Naive thymus-derived CD4-positive, alpha-beta T cell (primary cell): Measurements from ENCODE around the gene NELFE. TPM values are rescaled to one million over a fixed set of nuclear protein-coding genes. Genes with fewer than 3 reads are reported as not detected.
"Not testable (repeated sequence)": the region's sequence is repeated elsewhere in the genome, so short reads cannot be mapped to it uniquely, and the experiment has no call there.

Experiments used
- ATAC-seq: fragments of 150-1000 bp; cut with Tn5 transposase; 2 replicates; pipeline ENCODE4 v1.10.0; 2021; ENCODE audit warnings: mild to moderate bottlenecking, moderate library complexity
- CTCF ChIA-PET: fragments of 350-600 bp; sonication (Branson Sonifier 250); formaldehyde crosslinking; loops from one replicate; lab custom pipeline; 2021; ENCODE audit warnings: antibody characterized with exemption; lab: Charles Lee
- POLR2A ChIA-PET: fragments of 350-600 bp; sonication (Branson Sonifier 250); formaldehyde crosslinking; loops from one replicate; lab custom pipeline; 2021; ENCODE audit warnings: antibody characterized with exemption, inconsistent platforms; lab: Charles Lee
- DNase-seq, 9 donors: peaks; one replicate each; pipeline versions ENCODE4 v3.0.0 to v3.0.0-alpha.2; 2020 to 2022; ENCODE audit warnings: mixed read lengths in 1 of 9
- H3K27ac ChIP-seq: one replicate; pipeline ENCODE4 v1.7.0; 2013; ENCODE audit warnings: mild to moderate bottlenecking, low read depth, low read length, moderate library complexity
- H3K27me3 ChIP-seq, 2 donors: one replicate each; pipeline ENCODE4 v1.7.0; 2013; ENCODE audit warnings: low read length in 2 of 2, mild to moderate bottlenecking in 2 of 2, moderate library complexity in 2 of 2; ENCODE audit not compliant: control insufficient read depth in 2 of 2, insufficient read depth in 2 of 2
- H3K36me3 ChIP-seq, 3 experiments: 1 replicate in 2 of 3; 2 replicates in 1 of 3; pipeline ENCODE4 v1.7.0; 2013; ENCODE audit warnings: low read length in 3 of 3, mild to moderate bottlenecking in 3 of 3, moderate library complexity in 1 of 3; ENCODE audit not compliant: insufficient read depth in 3 of 3, control insufficient read depth in 2 of 3
- H3K4me1 ChIP-seq, 2 donors: one replicate each; pipeline ENCODE4 v1.7.0; 2013; ENCODE audit warnings: low read length in 2 of 2, mild to moderate bottlenecking in 2 of 2, moderate library complexity in 1 of 2; ENCODE audit not compliant: control insufficient read depth in 2 of 2, insufficient read depth in 2 of 2
- H3K4me3 ChIP-seq: 2 replicates; pipeline ENCODE4 v1.7.0; 2013; ENCODE audit warnings: mild to moderate bottlenecking, low read length
- H3K9me3 ChIP-seq, 3 experiments: 1 replicate in 2 of 3; 2 replicates in 1 of 3; pipeline ENCODE4 v1.7.0; 2013; ENCODE audit warnings: low read length in 3 of 3; ENCODE audit not compliant: control insufficient read depth in 2 of 3
- H3K27ac Mint-ChIP-seq, 9 donors: one replicate each; pipeline ENCODE4 v1.8.0; 2020 to 2022; ENCODE audit warnings: mixed read lengths in 9 of 9, mild to moderate bottlenecking in 8 of 9, moderate library complexity in 5 of 9, inconsistent platforms in 2 of 9
- H3K27me3 Mint-ChIP-seq, 5 donors: one replicate each; pipeline ENCODE4 v1.8.0; 2021 to 2022; ENCODE audit warnings: mixed read lengths in 5 of 5, mild to moderate bottlenecking in 1 of 5
- H3K36me3 Mint-ChIP-seq, 5 donors: one replicate each; pipeline ENCODE4 v1.8.0; 2020 to 2022; ENCODE audit warnings: mixed read lengths in 5 of 5, mild to moderate bottlenecking in 3 of 5, inconsistent platforms in 1 of 5
- H3K4me1 Mint-ChIP-seq, 7 donors: one replicate each; pipeline ENCODE4 v1.8.0; 2020 to 2022; ENCODE audit warnings: mixed read lengths in 7 of 7, mild to moderate bottlenecking in 3 of 7, inconsistent platforms in 1 of 7
- H3K4me3 Mint-ChIP-seq, 10 donors: one replicate each; pipeline ENCODE4 v1.8.0; 2020 to 2022; ENCODE audit warnings: mild to moderate bottlenecking in 10 of 10, mixed read lengths in 10 of 10, moderate library complexity in 6 of 10, inconsistent platforms in 2 of 10
- H3K9me3 Mint-ChIP-seq, 11 donors: one replicate each; pipeline ENCODE4 v1.8.0; 2020 to 2022; ENCODE audit warnings: mixed read lengths in 11 of 11, mild to moderate bottlenecking in 4 of 11, inconsistent platforms in 1 of 11, moderate library complexity in 1 of 11
- intact Hi-C, 2 donors: fragments of 100-400 bp; cut with micrococcal nuclease; formaldehyde crosslinking; loops; one replicate each; pipeline ENCODE4 v1.15.1; 2023
- polyA plus RNA-seq, 2 donors: library from polyadenylated mRNA; unstranded; fragments of 300-500 nt; fragmentation: Illumina TruSeq; gene quantifications; one replicate each; pipeline ENCODE4 v1.2.3, GENCODE V29; 2021
- total RNA-seq, 6 experiments: library from RNA in 5 of 6; stranded (reverse) in 5 of 6; gene quantifications; 1 replicate in 5 of 6; 2 replicates in 1 of 6; pipeline ENCODE4 v1.2.3 and lab custom pipeline; 2021 to 2026

Gene NELFE
- total and polyA plus RNA-seq, 7 experiments from 2014 or later: 47.5 to 76.6 (median 59.1) TPM

DNA sequence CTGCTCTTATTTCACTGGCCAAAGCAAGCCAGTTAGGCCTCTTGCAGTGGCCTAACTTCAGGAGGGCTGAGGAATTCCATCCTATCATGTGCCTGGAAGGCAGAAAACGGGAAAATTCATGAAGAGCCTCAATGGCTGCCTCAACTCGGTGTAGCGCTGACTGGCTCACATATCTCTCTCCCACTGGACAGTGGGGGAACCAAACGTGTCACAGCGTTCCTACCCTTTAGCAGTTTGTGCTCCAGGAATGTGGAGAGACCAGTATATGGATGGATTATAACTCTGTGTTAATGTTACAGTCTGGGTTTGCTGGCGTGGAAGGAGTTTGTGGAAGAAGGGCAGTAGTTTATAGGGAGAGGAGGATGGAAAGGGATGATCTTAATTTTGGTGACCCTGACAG is 43.0 kb downstream of the NELFE start:
- ATAC-seq (no peak), DNase-seq (no peak)
- Histone ChIP-seq H3K4me1 (no peaks in the 10 kb centered on the region), H3K27ac (no peak overlapping the region), H3K27me3 (no peaks in the 10 kb centered on the region), H3K36me3 (no peaks in the 10 kb centered on the region), H3K9me3 (no peaks in the 10 kb centered on the region), H3K4me3 (no peak overlapping the region)
- intact Hi-C loops: no loop called here
- Mint-ChIP-seq H3K9me3 (no peaks in the 10 kb centered on the region), H3K27me3 (peaks cover 3 to 10% (median 7%) of the 10 kb centered on the region in 5 donors), H3K4me3 (no peak overlapping the region), H3K4me1 (no peaks in the 10 kb centered on the region), H3K36me3 (no peaks in the 10 kb centered on the region), H3K27ac (no peak overlapping the region)
- ChIA-PET CTCF (no interaction called here), POLR2A (no interaction called here)

DNA sequence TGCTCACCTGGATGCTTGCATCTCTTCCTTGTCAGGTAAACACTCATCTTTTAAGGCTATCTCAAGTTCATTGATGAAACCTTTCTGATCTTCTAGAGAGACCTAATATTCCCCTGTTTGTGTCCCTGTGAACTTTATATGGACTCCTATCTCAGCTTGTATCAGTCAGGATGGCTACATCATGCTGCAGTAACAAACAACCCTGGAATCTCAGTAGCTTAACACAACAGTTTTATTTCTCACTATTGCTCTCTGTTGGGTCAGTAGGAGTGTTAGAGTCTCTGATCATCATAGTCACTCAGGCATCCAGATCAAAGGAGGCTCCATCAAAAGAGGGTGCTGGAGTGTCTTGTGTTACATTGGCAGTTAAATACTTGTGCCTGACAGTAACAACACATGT is 43.4 kb downstream of the NELFE start:
- Histone ChIP-seq H3K27me3 (no peaks in the 10 kb centered on the region), H3K4me1 (no peaks in the 10 kb centered on the region), H3K36me3 (no peaks in the 10 kb centered on the region), H3K27ac (no peak overlapping the region), H3K4me3 (no peak overlapping the region), H3K9me3 (no peaks in the 10 kb centered on the region)
- Mint-ChIP-seq H3K36me3 (no peaks in the 10 kb centered on the region), H3K4me3 (no peak overlapping the region), H3K9me3 (no peaks in the 10 kb centered on the region), H3K4me1 (peaks cover 0 to under 1% (median 0%) of the 10 kb centered on the region in 7 donors), H3K27me3 (peaks cover 3 to 10% (median 7%) of the 10 kb centered on the region in 5 donors), H3K27ac (no peak overlapping the region)
- DNase-seq (no peak), ATAC-seq (no peak)
- intact Hi-C loops: no loop called here
- ChIA-PET CTCF (no interaction called here), POLR2A (no interaction called here)

DNA sequence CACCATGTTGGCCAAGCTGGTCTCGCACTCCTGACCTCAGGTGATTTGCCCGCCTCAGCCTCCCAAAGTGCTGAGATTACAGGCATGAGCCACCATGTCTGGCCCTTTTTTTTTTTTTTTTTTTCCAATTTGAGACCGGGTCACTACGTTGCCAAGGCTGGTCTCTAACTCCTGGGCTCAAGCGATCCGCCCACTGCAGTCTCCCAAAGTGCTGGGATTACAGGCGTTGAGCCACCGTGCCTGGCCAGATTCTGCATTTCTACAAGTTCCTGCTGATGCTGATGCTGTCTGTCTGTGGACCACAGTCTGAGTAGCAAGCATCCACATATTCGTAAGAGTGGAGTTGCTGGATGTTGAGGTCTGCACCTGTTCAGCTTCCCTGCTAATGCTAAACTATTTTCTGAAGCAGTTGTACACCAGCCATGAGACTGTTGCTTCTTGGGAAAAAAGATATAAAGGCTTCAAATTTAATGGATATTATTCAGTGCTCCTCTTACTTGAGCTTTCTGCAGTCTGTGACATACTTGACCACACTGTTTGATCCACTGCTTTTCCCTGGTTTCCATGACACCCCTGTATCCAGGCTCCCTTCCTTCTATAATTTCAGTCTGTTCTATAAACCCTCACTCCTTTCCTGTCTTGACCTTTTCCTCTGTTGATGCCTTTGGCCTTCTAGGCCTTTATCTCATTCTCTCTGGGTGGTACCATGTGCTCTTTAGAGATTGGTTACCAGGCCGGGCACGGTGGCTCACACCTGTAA is 46.8 kb downstream of the NELFE start:
- Mint-ChIP-seq H3K4me1 (peaks cover 0 to 7% (median 0%) of the 10 kb centered on the region in 7 donors), H3K9me3 (no peaks in the 10 kb centered on the region), H3K27ac (peak overlapping the region in 1 of 9 donors; percentile 25), H3K36me3 (no peaks in the 10 kb centered on the region), H3K4me3 (peak overlapping the region in 1 of 10 donors; percentile 45), H3K27me3 (peaks cover 3 to 12% (median 7%) of the 10 kb centered on the region in 5 donors)
- H3K9me3 ChIP-seq: no peaks in the 10 kb centered on the region
- H3K27me3 ChIP-seq: no peaks in the 10 kb centered on the region
- no peak for ATAC-seq
- intact Hi-C loops: no loop called here
- no peaks in the 10 kb centered on the region for H3K36me3 ChIP-seq
- no peaks in the 10 kb centered on the region for H3K4me1 ChIP-seq
- CTCF ChIA-PET: no interaction called here
- POLR2A ChIA-PET: interaction anchor here (0.5 kb wide), 1 partner anchor 1005 kb away, joined by 3 read pairs; no protein-coding TSS in a partner anchor
- no peak overlapping the region for H3K27ac ChIP-seq
- no peak overlapping the region for H3K4me3 ChIP-seq
- no peak for DNase-seq

DNA sequence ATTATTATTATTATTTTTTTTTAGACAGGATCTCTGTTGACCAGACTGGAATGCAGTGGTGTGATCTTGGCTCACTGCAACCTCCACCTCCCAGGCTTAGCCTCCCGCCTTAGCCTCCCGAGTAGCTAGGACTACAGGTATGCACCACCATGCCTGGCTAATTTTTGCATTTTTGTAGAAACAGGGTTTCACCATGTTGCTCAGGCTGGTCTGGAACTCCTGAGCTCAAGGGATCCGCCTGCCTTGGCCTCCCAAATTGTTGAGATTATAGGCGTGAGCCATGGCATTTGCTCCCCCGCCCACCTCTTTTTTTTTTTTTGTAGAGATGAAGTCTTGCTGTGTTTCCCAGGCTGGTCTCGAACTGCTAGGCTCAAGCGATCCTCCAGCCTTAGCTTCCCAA is 49.5 kb downstream of the NELFE start:
- H3K4me3 Mint-ChIP-seq, H3K27ac ChIP-seq, H3K36me3 Mint-ChIP-seq, ATAC-seq, H3K4me1 ChIP-seq, H3K27me3 Mint-ChIP-seq, H3K9me3 Mint-ChIP-seq, DNase-seq, H3K9me3 ChIP-seq, H3K27ac Mint-ChIP-seq, H3K4me3 ChIP-seq, intact Hi-C loops, H3K36me3 ChIP-seq, H3K27me3 ChIP-seq: not testable (repeated sequence)
- CTCF ChIA-PET: interaction anchor here (1.6 kb wide), 1 partner anchor 9 kb away, joined by 4 read pairs; no protein-coding TSS in a partner anchor
- peaks cover 0 to 10% (median 0%) of the 10 kb centered on the region in 7 donors for H3K4me1 Mint-ChIP-seq
- POLR2A ChIA-PET: interaction anchor here (0.7 to 1.1 kb wide), 2 partner anchors 83 to 244 kb away, joined by 4 read pairs; partner anchors contain the start of gene GPANK1

DNA sequence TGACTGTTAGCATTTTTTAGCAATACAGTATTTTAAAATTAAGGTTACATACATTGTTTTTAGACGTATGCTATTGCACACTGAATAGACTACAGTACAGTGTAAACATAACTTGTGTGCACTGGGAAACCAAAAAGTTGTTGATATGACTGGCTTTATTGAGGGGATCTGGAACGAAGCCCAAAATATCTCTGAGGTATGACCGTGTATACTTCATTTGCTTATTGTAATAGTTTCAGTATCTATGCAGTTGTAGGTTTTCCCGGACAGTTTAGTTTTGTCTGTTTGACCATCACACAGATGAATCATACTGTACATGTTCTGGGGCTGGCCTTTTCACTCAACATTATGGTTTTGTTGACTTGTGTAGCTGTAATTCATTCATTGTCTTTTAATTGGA is 50.0 kb downstream of the NELFE start:
- ChIA-PET CTCF (interaction anchor here (1.6 kb wide), 1 partner anchor 10 kb away, joined by 4 read pairs; no protein-coding TSS in a partner anchor), POLR2A (interaction anchor here (0.7 to 1.2 kb wide), 2 partner anchors 10 to 82 kb away, joined by 4 read pairs; no protein-coding TSS in a partner anchor)

DNA sequence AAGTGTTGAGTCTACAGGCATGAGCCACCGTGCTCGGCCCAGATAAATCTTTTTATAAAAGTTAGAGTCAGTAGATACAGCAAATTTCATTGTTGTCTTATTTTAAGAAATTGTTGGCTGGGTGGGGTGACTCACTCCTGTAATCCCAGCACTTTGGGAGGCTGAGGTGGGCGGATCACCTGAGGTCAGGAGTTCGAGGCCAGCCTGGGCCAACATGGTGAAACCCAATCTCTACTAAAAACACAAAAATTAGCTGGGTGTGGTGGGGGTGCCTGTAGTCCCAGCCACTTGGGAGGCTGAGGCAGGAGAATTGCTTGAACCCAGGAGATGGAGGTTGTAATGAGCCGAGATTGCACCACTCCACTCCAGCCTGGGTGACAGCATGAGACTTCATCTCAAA is 50.5 kb downstream of the NELFE start:
- CTCF ChIA-PET: interaction anchor here (1.6 kb wide), 1 partner anchor 10 kb away, joined by 4 read pairs; no protein-coding TSS in a partner anchor

More for the DNA sequence above, 50.0 kb downstream of the NELFE start:
- DNase-seq (no peak), ATAC-seq (no peak)
- Mint-ChIP-seq H3K4me1 (peaks cover 0 to 10% (median 0%) of the 10 kb centered on the region in 7 donors), H3K9me3 (no peaks in the 10 kb centered on the region), H3K27me3 (peaks cover 0 to 6% (median 0%) of the 10 kb centered on the region in 5 donors), H3K4me3 (no peak overlapping the region), H3K27ac (no peak overlapping the region), H3K36me3 (no peaks in the 10 kb centered on the region)
- Histone ChIP-seq H3K27me3 (no peaks in the 10 kb centered on the region), H3K36me3 (no peaks in the 10 kb centered on the region), H3K4me1 (no peaks in the 10 kb centered on the region), H3K27ac (no peak overlapping the region), H3K9me3 (no peaks in the 10 kb centered on the region), H3K4me3 (no peak overlapping the region)
- intact Hi-C loops: no loop called here

More for the DNA sequence above, 50.5 kb downstream of the NELFE start:
- H3K4me3 ChIP-seq, H3K4me1 ChIP-seq, H3K36me3 ChIP-seq, H3K27me3 Mint-ChIP-seq, H3K27ac Mint-ChIP-seq, H3K4me3 Mint-ChIP-seq, H3K9me3 ChIP-seq, H3K9me3 Mint-ChIP-seq, H3K36me3 Mint-ChIP-seq, ATAC-seq, DNase-seq, H3K27ac ChIP-seq, H3K27me3 ChIP-seq, intact Hi-C loops: not testable (repeated sequence)
- POLR2A ChIA-PET: interaction anchor here (0.7 to 1.2 kb wide), 2 partner anchors 10 to 1549 kb away, joined by 3 to 4 read pairs; no protein-coding TSS in a partner anchor
- H3K4me1 Mint-ChIP-seq: peaks cover 0 to 10% (median under 1%) of the 10 kb centered on the region in 7 donors
